ENCODE results near the gene DICER1. TPM values are rescaled to one million over a fixed set of nuclear protein-coding genes. Genes with fewer than 3 reads are reported as not detected.
A peak's percentile ranks its signal among the peaks of the same experiment; 100 is the strongest.

Gene DICER1
- total and polyA plus RNA-seq, 2 experiments from 2014 or later: 20.0 to 111 TPM

GRCh38 chr14:95046711-95047681 is 110.3 kb downstream of the DICER1 start:
- H3K9me2 ChIP-seq (replicated peaks; ENCODE audit: insufficient read depth): no peaks in the 10 kb centered on the region

GRCh38 chr14:95045836-95046430 is 111.4 kb downstream of the DICER1 start:
- Histone ChIP-seq H3K4me2 (no peak overlapping the region), H2AFZ (no peak overlapping the region), H3K9me3 (ENCODE audit: low read depth) (no peaks in the 10 kb centered on the region), H3K79me2 (no peaks in the 10 kb centered on the region), H3K4me3 (no peak overlapping the region), H3K9me2 (replicated peaks; ENCODE audit: insufficient read depth) (no peaks in the 10 kb centered on the region), H3K4me1 (ENCODE audit: insufficient read depth) (no peaks in the 10 kb centered on the region), H3K36me3 (replicated peaks; ENCODE audit: insufficient read depth, low read depth) (no peaks in the 10 kb centered on the region), H3K27me3 (no peaks in the 10 kb centered on the region), H4K20me1 (ENCODE audit: insufficient read depth, poor library complexity, severe bottlenecking) (no peaks in the 10 kb centered on the region), H3K27ac (no peak overlapping the region)
- 96% methylated on average over 12 of the region's 15 CpGs for WGBS (ENCODE audit: low lambda C conversion rate, missing lambda C conversion rate)
- DNase-seq (ENCODE audit: low spot score): no peak
- TF ChIP-seq EZH2 (IDR thresholded peaks at IDR 0.05; ENCODE audit: borderline replicate concordance) (no peak), CTCF (IDR thresholded peaks at IDR 0.05; ENCODE audit: poor library complexity) (no peak), EZH2phosphoT487 (IDR thresholded peaks at IDR 0.05; ENCODE audit: low read depth, severe bottlenecking, unreplicated experiment) (no peak)

More at GRCh38 chr14:95046711-95047681, 110.3 kb downstream of the DICER1 start:
- Histone ChIP-seq H3K27me3 (no peaks in the 10 kb centered on the region), H3K4me1 (ENCODE audit: insufficient read depth) (no peaks in the 10 kb centered on the region), H2AFZ (no peak overlapping the region), H3K4me2 (peak overlapping the region; percentile 6), H3K79me2 (no peaks in the 10 kb centered on the region), H3K36me3 (replicated peaks; ENCODE audit: insufficient read depth, low read depth) (no peaks in the 10 kb centered on the region), H3K9me3 (ENCODE audit: low read depth) (no peaks in the 10 kb centered on the region), H3K4me3 (no peak overlapping the region), H3K27ac (peak overlapping the region; percentile 55), H4K20me1 (ENCODE audit: insufficient read depth, poor library complexity, severe bottlenecking) (no peaks in the 10 kb centered on the region)
- 52% methylated on average over 28 of the region's 28 CpGs for WGBS (ENCODE audit: low lambda C conversion rate, missing lambda C conversion rate)
- peak; percentile 28 for DNase-seq (ENCODE audit: low spot score)
- TF ChIP-seq EZH2 (IDR thresholded peaks at IDR 0.05; ENCODE audit: borderline replicate concordance): no peak
- TF ChIP-seq EZH2phosphoT487 (IDR thresholded peaks at IDR 0.05; ENCODE audit: low read depth, severe bottlenecking, unreplicated experiment): peak; percentile 63

GRCh38 chr14:95045106-95045701 is 112.1 kb downstream of the DICER1 start:
- Histone ChIP-seq H3K9me2 (replicated peaks; ENCODE audit: insufficient read depth) (no peaks in the 10 kb centered on the region), H2AFZ (no peak overlapping the region), H3K36me3 (replicated peaks; ENCODE audit: insufficient read depth, low read depth) (no peaks in the 10 kb centered on the region), H3K27me3 (no peaks in the 10 kb centered on the region), H3K4me2 (no peak overlapping the region), H4K20me1 (ENCODE audit: insufficient read depth, poor library complexity, severe bottlenecking) (no peaks in the 10 kb centered on the region), H3K79me2 (no peaks in the 10 kb centered on the region), H3K4me1 (ENCODE audit: insufficient read depth) (no peaks in the 10 kb centered on the region), H3K9me3 (ENCODE audit: low read depth) (no peaks in the 10 kb centered on the region), H3K27ac (no peak overlapping the region), H3K4me3 (no peak overlapping the region)
- DNase-seq (ENCODE audit: low spot score): no peak
- WGBS (ENCODE audit: low lambda C conversion rate, missing lambda C conversion rate): 85% methylated on average over 13 of the region's 13 CpGs
- TF ChIP-seq EZH2phosphoT487 (IDR thresholded peaks at IDR 0.05; ENCODE audit: low read depth, severe bottlenecking, unreplicated experiment): no peak
- no peak for TF ChIP-seq CTCF (IDR thresholded peaks at IDR 0.05; ENCODE audit: poor library complexity)
- no peak for TF ChIP-seq EZH2 (IDR thresholded peaks at IDR 0.05; ENCODE audit: borderline replicate concordance)

Measured in hepatocyte (in vitro differentiated cells).